H9 (cell line): ENCODE measurements around the gene TMEM156. TPM values are rescaled to one million over a fixed set of nuclear protein-coding genes. Genes with fewer than 3 reads are reported as not detected.

Experiments used
- DNase-seq: peaks from one replicate; pipeline ENCODE4 v3.0.0-alpha.2; 2017
- H2AFZ ChIP-seq: one replicate; pipeline ENCODE4 v1.6.1; 2013; ENCODE audit warnings: mild to moderate bottlenecking, low read length, control low read depth, moderate library complexity
- H2AK5ac ChIP-seq: 2 replicates; pipeline ENCODE4 v1.6.1; 2013; ENCODE audit warnings: low read length, control low read depth, mixed read lengths; ENCODE audit not compliant: insufficient read length
- H2BK120ac ChIP-seq: one replicate; pipeline ENCODE4 v1.6.1; 2013; ENCODE audit warnings: low read depth, mild to moderate bottlenecking, low read length, control low read depth, inconsistent platforms; ENCODE audit not compliant: poor library complexity, severe bottlenecking
- H2BK12ac ChIP-seq: 2 replicates; pipeline ENCODE4 v1.6.1; 2013; ENCODE audit warnings: low read length, control low read depth, mixed read lengths, low read depth; ENCODE audit not compliant: insufficient read length
- H2BK15ac ChIP-seq: 2 replicates; pipeline ENCODE4 v1.6.1; 2013; ENCODE audit warnings: low read depth, low read length, control low read depth
- H2BK20ac ChIP-seq: one replicate; pipeline ENCODE4 v1.6.1; 2013; ENCODE audit warnings: low read depth, mild to moderate bottlenecking, low read length, control low read depth, inconsistent platforms; ENCODE audit not compliant: poor library complexity, severe bottlenecking
- H2BK5ac ChIP-seq: 2 replicates; pipeline ENCODE4 v1.6.1; 2013; ENCODE audit warnings: low read length, control low read depth, mixed read lengths; ENCODE audit not compliant: insufficient read length
- H3K14ac ChIP-seq: 2 replicates; pipeline ENCODE4 v1.6.1; 2013; ENCODE audit warnings: low read length, control low read depth; ENCODE audit not compliant: insufficient read depth
- H3K18ac ChIP-seq: 2 replicates; pipeline ENCODE4 v1.6.1; 2013; ENCODE audit warnings: low read depth, mild to moderate bottlenecking, mixed read lengths, low read length, control low read depth; ENCODE audit not compliant: insufficient read length
- H3K23ac ChIP-seq: 2 replicates; pipeline ENCODE4 v1.6.1; 2013; ENCODE audit warnings: low read length, control low read depth, mixed read lengths, low read depth; ENCODE audit not compliant: insufficient read length
- H3K23me2 ChIP-seq: 2 replicates; pipeline ENCODE4 v1.6.1; 2013; ENCODE audit warnings: low read depth, mild to moderate bottlenecking, mixed read lengths, low read length, control low read depth; ENCODE audit not compliant: insufficient read length, poor library complexity, severe bottlenecking
- H3K27ac ChIP-seq: 2 replicates; pipeline ENCODE4 v1.5.1; 2013; ENCODE audit warnings: low read length, control low read depth, mixed read lengths, low read depth; ENCODE audit not compliant: insufficient read length
- H3K27me3 ChIP-seq: 2 replicates; pipeline ENCODE4 v1.6.1; 2013; ENCODE audit warnings: low read length, control low read depth, inconsistent platforms; ENCODE audit not compliant: insufficient read depth
- H3K4ac ChIP-seq: 2 replicates; pipeline ENCODE4 v1.6.1; 2013; ENCODE audit warnings: low read depth, mild to moderate bottlenecking, control low read depth, inconsistent platforms, low read length, moderate library complexity
- H3K4me1 ChIP-seq: 2 replicates; pipeline ENCODE4 v1.6.1; 2013; ENCODE audit warnings: low read length, control low read depth, inconsistent platforms; ENCODE audit not compliant: insufficient read depth
- H3K4me2 ChIP-seq: 2 replicates; pipeline ENCODE4 v1.6.1; 2013; ENCODE audit warnings: low read length, control low read depth, mixed read lengths; ENCODE audit not compliant: insufficient read length, insufficient read depth
- H3K56ac ChIP-seq: 2 replicates; pipeline ENCODE4 v1.6.1; 2013; ENCODE audit warnings: low read depth, mild to moderate bottlenecking, mixed read lengths, low read length, control low read depth; ENCODE audit not compliant: insufficient read length
- H3K79me1 ChIP-seq: 2 replicates; pipeline ENCODE4 v1.6.1; 2013; ENCODE audit warnings: low read depth, mild to moderate bottlenecking, moderate library complexity, low read length, control low read depth, inconsistent platforms; ENCODE audit not compliant: insufficient read depth, poor library complexity, severe bottlenecking
- H3K79me2 ChIP-seq: 2 replicates; pipeline ENCODE4 v1.6.1; 2013; ENCODE audit warnings: low read length, control low read depth, inconsistent platforms; ENCODE audit not compliant: insufficient read depth
- H3K9ac ChIP-seq: 2 replicates; pipeline ENCODE4 v1.6.1; 2013; ENCODE audit warnings: low read length, control low read depth, mixed read lengths; ENCODE audit not compliant: insufficient read length; ENCODE audit errors: extremely low read depth
- H3K9me3 ChIP-seq: one replicate; pipeline ENCODE4 v1.6.1; 2013; ENCODE audit warnings: low read depth, low read length, inconsistent platforms; ENCODE audit not compliant: control insufficient read depth
- H3T11ph ChIP-seq: one replicate; pipeline ENCODE4 v1.6.1; 2013; ENCODE audit warnings: mild to moderate bottlenecking, low read length, control low read depth, inconsistent platforms
- H4K20me1 ChIP-seq: one replicate; pipeline ENCODE4 v1.6.1; 2013; ENCODE audit not compliant: control insufficient read depth, insufficient read length, insufficient read depth
- H4K5ac ChIP-seq: 2 replicates; pipeline ENCODE4 v1.6.1; 2013; ENCODE audit warnings: low read depth, mild to moderate bottlenecking, mixed read lengths, low read length, control low read depth; ENCODE audit not compliant: insufficient read length
- H4K8ac ChIP-seq: replicated peaks from 2 replicates; pipeline ENCODE4 v1.6.1; 2013; ENCODE audit warnings: low read length, control low read depth, mixed read lengths, low read depth; ENCODE audit not compliant: insufficient read length
- H4K91ac ChIP-seq: 2 replicates; pipeline ENCODE4 v1.6.1; 2013; ENCODE audit warnings: low read depth, mild to moderate bottlenecking, moderate library complexity, mixed read lengths, low read length, control low read depth; ENCODE audit not compliant: insufficient read length
- H3K27ac Mint-ChIP-seq, 3 experiments: 2 replicates in 2 of 3; 3 replicates in 1 of 3; pipeline ENCODE4 v1.8.0; 2020 to 2021; ENCODE audit warnings: mixed read lengths in 3 of 3, mild to moderate bottlenecking in 1 of 3, moderate library complexity in 1 of 3
- H3K27me3 Mint-ChIP-seq: 2 replicates; pipeline ENCODE4 v1.8.0; 2021; ENCODE audit warnings: low read depth, mild to moderate bottlenecking, moderate library complexity, mixed read lengths
- H3K36me3 Mint-ChIP-seq, 3 experiments: 2 replicates in 2 of 3; 3 replicates in 1 of 3; pipeline ENCODE4 v1.8.0; 2020 to 2021; ENCODE audit warnings: low read depth in 3 of 3, mixed read lengths in 3 of 3; ENCODE audit not compliant: insufficient read depth in 1 of 3
- H3K4me1 Mint-ChIP-seq, 2 experiments: 2 replicates each; pipeline ENCODE4 v1.8.0; 2020; ENCODE audit warnings: mixed read lengths in 2 of 2
- H3K4me3 Mint-ChIP-seq, 2 experiments: 2 replicates in 1 of 2; 3 replicates in 1 of 2; pipeline ENCODE4 v1.8.0; 2020 to 2021; ENCODE audit warnings: mild to moderate bottlenecking in 2 of 2, mixed read lengths in 2 of 2, moderate library complexity in 1 of 2
- H3K9me3 Mint-ChIP-seq, 2 experiments: 2 replicates in 1 of 2; 3 replicates in 1 of 2; pipeline ENCODE4 v1.8.0; 2020; ENCODE audit warnings: mild to moderate bottlenecking in 2 of 2, mixed read lengths in 2 of 2, moderate library complexity in 1 of 2
- CTCF ChIP-seq: fragments of 200-600 bp; sonication (generic); conservative IDR thresholded peaks from 3 replicates; pipeline ENCODE4 v1.8.0; 2021; ENCODE audit warnings: antibody characterized with exemption, mild to moderate bottlenecking
- WGBS: extraction: QIAGEN DNeasy Blood & Tissue Kit; methylation state at CpG from one replicate; pipeline ENCODE4 v1.1.7; 2013; ENCODE audit warnings: missing lambda C conversion rate, low lambda C conversion rate, mixed read lengths; ENCODE audit not compliant: insufficient read length; ENCODE audit errors: extremely low coverage; 5-methylcytosine and 5-hydroxymethylcytosine counted together
- total RNA-seq: library from RNA; stranded (reverse); gene quantifications from 2 replicates; pipeline ENCODE4 v1.2.1, GENCODE V29; 2021

Gene TMEM156
- total RNA-seq, 1 experiment from 2014 or later, result not detected

DNA sequence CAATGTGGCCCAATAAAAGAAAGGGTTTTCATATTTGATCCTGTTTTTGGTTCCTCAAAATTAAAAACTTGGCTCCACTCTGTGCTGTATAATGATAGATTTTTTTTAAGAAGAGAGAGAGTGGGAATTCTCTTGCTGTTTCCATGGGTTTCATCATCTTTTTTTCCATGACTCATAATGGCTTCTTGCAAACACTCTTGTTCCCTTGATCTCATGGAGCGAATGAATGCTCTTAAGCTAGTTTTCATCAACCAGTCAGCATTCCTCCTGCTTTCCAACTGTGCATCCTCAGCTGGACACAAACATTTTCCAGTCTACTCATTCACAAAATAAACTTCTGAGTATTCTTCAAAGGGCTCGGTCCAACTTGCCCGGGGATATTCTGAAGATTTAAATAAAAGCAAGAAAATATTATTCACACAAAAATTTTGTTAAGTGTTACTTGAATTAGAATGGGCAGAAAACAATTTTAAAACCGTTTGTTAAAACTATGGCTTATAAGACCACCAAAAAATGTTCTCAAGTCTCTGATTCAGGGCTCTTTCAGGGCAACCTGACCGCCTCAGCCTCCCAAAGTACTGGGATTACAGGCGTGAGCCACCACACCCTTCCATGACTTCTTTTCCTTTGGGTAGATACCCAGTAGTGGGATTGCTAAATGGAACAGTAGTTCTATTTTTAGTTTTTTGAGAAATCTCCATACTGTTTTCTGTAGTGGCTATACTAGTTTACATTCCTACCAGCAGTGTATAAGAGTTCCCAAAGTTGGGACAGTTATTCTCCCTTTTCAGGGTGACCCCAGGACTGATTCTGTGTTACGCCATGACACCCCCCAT, 64.7 kb downstream of the TMEM156 start:
- no peak for TF ChIP-seq CTCF
- H3K9me3 Mint-ChIP-seq, result no peaks in the 10 kb centered on the region; a peak in 1 of 5 replicates
- no peak overlapping the region for H4K8ac ChIP-seq
- H2BK20ac ChIP-seq, result no peak overlapping the region
- no CpG with 5 or more reads among the region's 7 CpGs for WGBS
- no peak overlapping the region for H3K18ac ChIP-seq
- H3K79me2 ChIP-seq, result no peaks in the 10 kb centered on the region
- no peaks in the 10 kb centered on the region for H3K79me1 ChIP-seq
- no peak overlapping the region for H3T11ph ChIP-seq
- H4K5ac ChIP-seq, result no peak overlapping the region
- H3K27me3 Mint-ChIP-seq, result no peaks in the 10 kb centered on the region; the same call in 1 of the 2 replicates
- H3K9ac ChIP-seq, result no peak overlapping the region
- no peak overlapping the region for H4K91ac ChIP-seq
- no peak overlapping the region; a peak in 1 of 7 replicates for H3K27ac Mint-ChIP-seq
- no peak overlapping the region for H2BK5ac ChIP-seq
- H3K4me3 Mint-ChIP-seq, result no peak overlapping the region
- no peak overlapping the region for H3K4ac ChIP-seq
- no peak overlapping the region for H2AFZ ChIP-seq
- H3K36me3 Mint-ChIP-seq, result no peaks in the 10 kb centered on the region
- no peak overlapping the region for H3K56ac ChIP-seq
- H3K27ac ChIP-seq, result no peak overlapping the region
- peaks cover 0 to 5% of the 10 kb centered on the region in 2 experiments; a peak in 2 of 4 replicates for H3K4me1 Mint-ChIP-seq
- no peak overlapping the region for H3K14ac ChIP-seq
- H2BK15ac ChIP-seq, result no peak overlapping the region
- no peak overlapping the region for H2BK12ac ChIP-seq
- DNase-seq, result no peak
- H2AK5ac ChIP-seq, result no peak overlapping the region
- H3K4me2 ChIP-seq, result no peak overlapping the region
- peaks cover 2% of the 10 kb centered on the region; the same call in 1 of the 2 replicates for H3K4me1 ChIP-seq
- no peaks in the 10 kb centered on the region for H3K23me2 ChIP-seq
- no peak overlapping the region for H3K23ac ChIP-seq
- H3K9me3 ChIP-seq, result no peaks in the 10 kb centered on the region
- H3K27me3 ChIP-seq, result no peaks in the 10 kb centered on the region
- no peaks in the 10 kb centered on the region for H4K20me1 ChIP-seq
- no peak overlapping the region for H2BK120ac ChIP-seq
